Right lobe of liver (tissue), 4 donors: ENCODE results near the gene PGD.

Experiments
- CTCF ChIP-seq, 4 donors: fragments of 200-600 bp in 3 of 4; fragments of 450-650 bp in 1 of 4; IDR thresholded peaks; one replicate each; pipeline versions ENCODE4 v1.5.1 to v1.8.0; 2016 to 2022; ENCODE audit warnings: antibody characterized with exemption in 4 of 4, mild to moderate bottlenecking in 2 of 4
- POLR2A ChIP-seq: fragments of 450-650 bp; IDR thresholded peaks from one replicate; pipeline ENCODE4 v1.6.1; 2017; ENCODE audit warnings: antibody characterized with exemption, mild to moderate bottlenecking
- donor health status: DM: no; HTN: no; CAD: no.
- donor health status: DM: no; HTN: no; CAD: no.
- donor health status: DM: no; HTN: yes; CAD: no.

GRCh38 chr1:10428984-10429383 lies 30.1 kb downstream of the PGD start:
- no peak for TF ChIP-seq POLR2A
- TF ChIP-seq CTCF (IDR thresholded peaks at IDR 0.05): no peak
